ENCODE data around the gene HS1BP3.

HS1BP3 gene

GRCh38 chr2:20632446-20632990 is 18.4 kb downstream of the HS1BP3 start:
- TF ChIP-seq, protein P1, sequence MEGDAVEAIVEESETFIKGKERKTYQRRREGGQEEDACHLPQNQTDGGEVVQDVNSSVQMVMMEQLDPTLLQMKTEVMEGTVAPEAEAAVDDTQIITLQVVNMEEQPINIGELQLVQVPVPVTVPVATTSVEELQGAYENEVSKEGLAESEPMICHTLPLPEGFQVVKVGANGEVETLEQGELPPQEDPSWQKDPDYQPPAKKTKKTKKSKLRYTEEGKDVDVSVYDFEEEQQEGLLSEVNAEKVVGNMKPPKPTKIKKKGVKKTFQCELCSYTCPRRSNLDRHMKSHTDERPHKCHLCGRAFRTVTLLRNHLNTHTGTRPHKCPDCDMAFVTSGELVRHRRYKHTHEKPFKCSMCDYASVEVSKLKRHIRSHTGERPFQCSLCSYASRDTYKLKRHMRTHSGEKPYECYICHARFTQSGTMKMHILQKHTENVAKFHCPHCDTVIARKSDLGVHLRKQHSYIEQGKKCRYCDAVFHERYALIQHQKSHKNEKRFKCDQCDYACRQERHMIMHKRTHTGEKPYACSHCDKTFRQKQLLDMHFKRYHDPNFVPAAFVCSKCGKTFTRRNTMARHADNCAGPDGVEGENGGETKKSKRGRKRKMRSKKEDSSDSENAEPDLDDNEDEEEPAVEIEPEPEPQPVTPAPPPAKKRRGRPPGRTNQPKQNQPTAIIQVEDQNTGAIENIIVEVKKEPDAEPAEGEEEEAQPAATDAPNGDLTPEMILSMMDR (IDR thresholded peaks at IDR 0.05; ENCODE audit: borderline replicate concordance, insufficient read depth, low read depth, low read length): no peak
- H3K4me3 ChIP-seq (ENCODE audit: low read depth, low read length): no peak overlapping the region

DNA sequence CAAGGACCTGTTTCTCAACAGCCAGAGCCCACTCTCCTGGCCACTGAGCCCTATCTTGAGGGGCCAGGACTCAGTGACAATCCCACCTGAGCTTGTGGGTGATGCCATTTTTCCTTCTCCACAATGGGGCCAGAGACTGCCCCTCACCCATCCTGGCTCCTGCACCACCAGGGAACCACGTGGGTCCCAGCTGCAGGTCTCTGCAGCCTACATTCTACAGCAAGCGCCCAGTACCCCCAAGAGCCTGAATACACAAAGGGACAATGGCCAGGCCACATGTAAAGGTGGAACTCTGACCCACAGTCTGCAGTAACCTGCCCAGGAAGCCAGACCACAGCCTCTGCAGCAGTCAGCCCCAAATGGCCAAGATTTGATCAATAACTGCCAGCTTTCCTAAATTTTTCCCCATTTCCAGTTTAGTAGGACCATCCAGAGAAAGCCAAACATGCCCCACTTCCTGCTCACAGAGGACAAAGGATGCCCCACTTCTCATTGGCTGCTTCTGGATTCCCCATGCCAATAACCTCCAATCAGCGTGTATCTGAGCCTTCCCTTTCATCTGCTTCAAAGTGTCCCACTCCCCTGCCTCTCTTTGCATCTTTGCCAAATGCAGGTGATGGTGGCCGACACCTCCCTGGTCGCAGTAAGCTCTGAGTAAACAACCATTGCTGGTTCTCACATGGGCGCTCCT is 19.1 kb downstream of the HS1BP3 start:
- no peak overlapping the region for H3K4me3 ChIP-seq (ENCODE audit: low read depth, low read length)
- TF ChIP-seq, protein P1 (IDR thresholded peaks at IDR 0.05; ENCODE audit: borderline replicate concordance, insufficient read depth, low read depth, low read length): no peak

GRCh38 chr2:20630967-20631366 is 19.9 kb downstream of the HS1BP3 start:
- TF ChIP-seq, protein P1 (IDR thresholded peaks at IDR 0.05; ENCODE audit: borderline replicate concordance, insufficient read depth, low read depth, low read length): no peak

GRCh38 chr2:20629581-20630171 is 21.2 kb downstream of the HS1BP3 start:
- TF ChIP-seq, protein P1 (IDR thresholded peaks at IDR 0.05; ENCODE audit: borderline replicate concordance, insufficient read depth, low read depth, low read length): no peak
- H3K4me3 ChIP-seq (ENCODE audit: low read depth, low read length): no peak overlapping the region

More at GRCh38 chr2:20630967-20631366, 19.9 kb downstream of the HS1BP3 start:
- H3K4me3 ChIP-seq (ENCODE audit: low read depth, low read length): no peak overlapping the region

GRCh38 chr2:20629181-20629580 is 21.7 kb downstream of the HS1BP3 start:
- no peak overlapping the region for H3K4me3 ChIP-seq (ENCODE audit: low read depth, low read length)
- TF ChIP-seq, protein P1 (IDR thresholded peaks at IDR 0.05; ENCODE audit: borderline replicate concordance, insufficient read depth, low read depth, low read length): no peak

DNA sequence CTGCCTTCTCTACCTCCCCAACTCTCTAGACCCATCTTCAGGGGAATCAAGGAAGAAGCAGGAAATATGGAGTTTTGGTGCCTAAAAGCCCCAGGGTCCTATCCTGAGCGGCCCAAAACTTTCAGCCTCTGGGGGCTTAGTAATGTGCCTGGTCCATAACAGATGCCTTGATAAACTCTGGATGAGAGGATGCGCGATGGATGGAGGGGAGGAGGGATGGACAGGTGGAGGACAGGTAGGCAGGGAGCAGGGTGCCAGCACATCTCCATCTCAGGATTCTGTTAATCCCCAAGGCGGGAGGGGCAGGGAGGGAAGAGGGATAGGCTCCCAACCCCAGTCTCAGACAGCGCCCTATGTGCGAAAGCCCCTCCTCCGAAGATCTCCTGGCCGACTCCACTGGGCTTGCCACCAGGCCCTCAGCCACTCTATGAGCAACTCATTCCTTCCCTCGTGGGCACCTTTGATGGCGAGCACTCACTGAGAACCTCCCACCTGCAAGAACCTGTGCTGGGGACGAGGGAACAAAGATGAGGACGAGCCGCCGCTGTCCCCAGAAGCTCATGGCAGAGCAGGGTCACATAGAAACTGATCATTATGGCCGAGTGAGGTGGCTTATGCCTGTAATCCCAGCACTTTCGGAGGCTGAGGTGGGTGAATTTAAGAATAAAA is 23.1 kb downstream of the HS1BP3 start:
- TF ChIP-seq, protein P1 (IDR thresholded peaks at IDR 0.05; ENCODE audit: borderline replicate concordance, insufficient read depth, low read depth, low read length): no peak
- H3K4me3 ChIP-seq (ENCODE audit: low read depth, low read length): no peak overlapping the region
